HFFc6 (cell line): ENCODE data around the gene RNF130. TPM values are rescaled to one million over a fixed set of nuclear protein-coding genes. Genes with fewer than 3 reads are reported as not detected.

Experiments used
- DNase-seq: peaks from one replicate; pipeline ENCODE4 v3.0.0-alpha.2; 2018
- H3K27ac Mint-ChIP-seq: 2 replicates; pipeline ENCODE4 v1.8.0; 2020; ENCODE audit warnings: mild to moderate bottlenecking, mixed read lengths
- H3K27me3 Mint-ChIP-seq: 2 replicates; pipeline ENCODE4 v1.8.0; 2021; ENCODE audit warnings: mild to moderate bottlenecking, moderate library complexity, mixed read lengths; ENCODE audit not compliant: insufficient read depth
- H3K36me3 Mint-ChIP-seq: 2 replicates; pipeline ENCODE4 v1.8.0; 2021; ENCODE audit warnings: low read depth, mixed read lengths
- H3K4me1 Mint-ChIP-seq: 2 replicates; pipeline ENCODE4 v1.8.0; 2020; ENCODE audit warnings: low read depth, mixed read lengths
- H3K4me3 Mint-ChIP-seq: 2 replicates; pipeline ENCODE4 v1.8.0; 2020; ENCODE audit warnings: mild to moderate bottlenecking, moderate library complexity, mixed read lengths
- H3K9me3 Mint-ChIP-seq: 2 replicates; pipeline ENCODE4 v1.8.0; 2020; ENCODE audit warnings: mild to moderate bottlenecking, mixed read lengths
- total RNA-seq, 6 experiments: library from RNA; stranded (reverse); fragmentation: NEBNext Ultra II Directional; extraction: Animal tissue kit (Norgen Biotek cat#: 25700); gene quantifications; 2 replicates in 1 of 6; 3 replicates in 5 of 6; pipeline ENCODE4 v1.2.3, GENCODE V29; 2021
- TF ChIP-seq, protein P1 (sequence below): fragments of 200-600 bp; sonication (generic); IDR thresholded peaks from 2 replicates; pipeline ENCODE4 v1.5.0; 2021; ENCODE audit warnings: antibody characterized with exemption, mild to moderate bottlenecking

The RNF130 gene
- total RNA-seq, 6 experiments from 2014 or later: 0.37 to 7.5 (median 0.93) TPM

DNA sequence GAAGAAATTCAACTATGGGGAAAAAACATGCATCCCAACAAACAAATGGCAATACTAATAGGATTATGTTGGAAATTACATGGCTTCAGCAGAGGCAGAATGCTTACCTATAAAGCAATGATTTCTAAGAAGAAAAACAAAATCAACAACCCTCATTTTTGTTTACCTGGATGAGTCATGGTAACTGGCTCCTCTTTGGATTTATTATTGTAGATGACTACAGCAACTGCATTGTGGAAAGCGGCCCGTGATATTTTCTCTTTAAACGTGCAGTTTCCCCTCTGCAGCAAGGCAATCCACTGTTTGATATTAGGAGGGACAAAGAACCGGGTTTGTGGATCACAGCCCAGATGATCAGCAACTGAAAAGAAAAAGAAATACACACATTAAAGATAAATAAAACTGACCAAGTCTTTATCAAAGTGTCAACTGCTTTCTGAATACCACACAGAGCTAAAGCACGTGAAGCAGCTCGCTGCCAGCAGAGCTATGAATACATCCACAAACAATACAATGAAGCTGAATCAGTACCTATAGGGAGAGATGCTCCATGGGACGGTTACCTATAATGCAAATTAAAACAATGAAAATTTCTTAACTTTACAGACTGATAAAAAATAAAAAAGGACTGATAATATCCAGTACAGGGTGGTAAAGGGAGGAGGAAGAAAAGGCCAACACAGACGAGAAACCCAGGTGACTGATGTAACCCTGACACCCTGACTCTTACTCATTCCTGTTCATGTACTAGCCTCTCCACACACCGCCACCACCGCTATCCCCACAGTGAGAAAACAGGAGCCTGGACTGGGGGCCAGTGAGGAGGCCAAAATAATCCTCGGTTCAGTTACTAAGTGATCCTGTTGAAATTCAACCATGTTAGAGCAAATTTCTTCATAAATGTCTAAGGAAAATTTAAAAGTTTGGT, 31.0 kb downstream of the RNF130 start:
- no peak for DNase-seq
- Mint-ChIP-seq H3K36me3 (no peaks in the 10 kb centered on the region; the same call in 1 of the 2 replicates), H3K27me3 (no peaks in the 10 kb centered on the region; the same call in 1 of the 2 replicates), H3K4me3 (no peak overlapping the region), H3K4me1 (no peaks in the 10 kb centered on the region), H3K27ac (no peak overlapping the region), H3K9me3 (peaks cover 14% of the 10 kb centered on the region; the same call in 1 of the 2 replicates)
- TF ChIP-seq, protein P1, sequence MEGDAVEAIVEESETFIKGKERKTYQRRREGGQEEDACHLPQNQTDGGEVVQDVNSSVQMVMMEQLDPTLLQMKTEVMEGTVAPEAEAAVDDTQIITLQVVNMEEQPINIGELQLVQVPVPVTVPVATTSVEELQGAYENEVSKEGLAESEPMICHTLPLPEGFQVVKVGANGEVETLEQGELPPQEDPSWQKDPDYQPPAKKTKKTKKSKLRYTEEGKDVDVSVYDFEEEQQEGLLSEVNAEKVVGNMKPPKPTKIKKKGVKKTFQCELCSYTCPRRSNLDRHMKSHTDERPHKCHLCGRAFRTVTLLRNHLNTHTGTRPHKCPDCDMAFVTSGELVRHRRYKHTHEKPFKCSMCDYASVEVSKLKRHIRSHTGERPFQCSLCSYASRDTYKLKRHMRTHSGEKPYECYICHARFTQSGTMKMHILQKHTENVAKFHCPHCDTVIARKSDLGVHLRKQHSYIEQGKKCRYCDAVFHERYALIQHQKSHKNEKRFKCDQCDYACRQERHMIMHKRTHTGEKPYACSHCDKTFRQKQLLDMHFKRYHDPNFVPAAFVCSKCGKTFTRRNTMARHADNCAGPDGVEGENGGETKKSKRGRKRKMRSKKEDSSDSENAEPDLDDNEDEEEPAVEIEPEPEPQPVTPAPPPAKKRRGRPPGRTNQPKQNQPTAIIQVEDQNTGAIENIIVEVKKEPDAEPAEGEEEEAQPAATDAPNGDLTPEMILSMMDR: no peak

DNA sequence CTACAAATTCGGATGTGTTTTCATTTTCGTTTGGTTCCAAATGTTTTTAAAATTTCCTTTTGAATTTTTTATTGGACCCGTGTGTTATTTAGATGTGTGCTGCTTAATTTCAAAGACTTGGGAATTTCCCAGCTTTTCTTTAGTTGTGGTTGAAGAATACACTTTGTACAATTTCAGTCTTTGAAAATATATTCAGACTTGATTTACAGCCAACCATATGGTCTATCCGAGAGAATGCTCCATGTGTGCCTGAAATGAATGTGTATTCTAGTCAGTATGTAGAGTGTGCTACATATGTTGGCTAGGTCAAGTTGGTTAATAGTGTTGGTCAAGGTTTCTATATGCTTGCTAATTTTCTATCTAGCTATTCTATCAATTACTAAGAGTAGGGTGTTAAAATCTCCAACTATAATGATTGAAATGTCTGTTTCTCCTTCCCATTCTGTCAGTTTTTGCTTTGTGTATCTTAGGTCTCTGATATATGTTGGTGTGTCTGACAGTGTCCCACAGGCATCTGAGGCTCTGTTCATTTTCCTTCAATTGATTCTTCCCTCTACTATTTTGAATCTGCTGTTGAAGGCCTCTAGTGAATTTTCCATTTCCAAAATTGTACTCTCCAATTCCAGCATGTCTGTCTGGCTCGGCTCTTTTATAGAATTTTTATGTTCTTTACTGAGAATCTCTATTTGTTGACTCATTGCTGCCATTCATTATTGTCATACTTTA, 36.2 kb downstream of the RNF130 start:
- peaks cover 19% of the 10 kb centered on the region for H3K9me3 Mint-ChIP-seq
- TF ChIP-seq, protein P1: no peak
- H3K27ac Mint-ChIP-seq: no peak overlapping the region
- H3K36me3 Mint-ChIP-seq: no peaks in the 10 kb centered on the region; the same call in 1 of the 2 replicates
- no peak for DNase-seq
- H3K4me1 Mint-ChIP-seq: no peaks in the 10 kb centered on the region
- no peak overlapping the region for H3K4me3 Mint-ChIP-seq
- no peaks in the 10 kb centered on the region; the same call in 1 of the 2 replicates for H3K27me3 Mint-ChIP-seq

DNA sequence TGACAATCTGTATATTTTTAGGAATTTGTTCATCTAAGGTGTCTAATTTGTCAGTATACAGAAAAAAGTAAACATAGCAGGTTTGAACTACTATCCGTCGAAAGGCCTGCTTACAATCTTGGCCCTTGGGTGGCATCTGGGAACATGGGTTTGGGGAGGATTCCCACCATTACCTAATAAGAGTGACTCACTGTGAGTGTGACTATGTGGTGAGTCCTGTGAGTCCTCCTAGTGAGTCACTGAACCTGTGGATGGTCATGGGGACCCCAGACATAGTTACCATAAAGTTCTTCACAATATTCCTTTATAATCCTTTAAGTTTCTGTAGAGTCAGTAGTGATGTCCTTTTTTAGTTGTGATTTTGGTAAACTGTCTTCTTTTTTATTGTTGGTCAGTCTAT, 37.0 kb downstream of the RNF130 start:
- Mint-ChIP-seq H3K36me3 (no peaks in the 10 kb centered on the region; the same call in 1 of the 2 replicates), H3K9me3 (peaks cover 19% of the 10 kb centered on the region), H3K27me3 (no peaks in the 10 kb centered on the region; the same call in 1 of the 2 replicates), H3K4me1 (no peaks in the 10 kb centered on the region), H3K4me3 (no peak overlapping the region), H3K27ac (no peak overlapping the region)
- DNase-seq: no peak
- TF ChIP-seq, protein P1: no peak

DNA sequence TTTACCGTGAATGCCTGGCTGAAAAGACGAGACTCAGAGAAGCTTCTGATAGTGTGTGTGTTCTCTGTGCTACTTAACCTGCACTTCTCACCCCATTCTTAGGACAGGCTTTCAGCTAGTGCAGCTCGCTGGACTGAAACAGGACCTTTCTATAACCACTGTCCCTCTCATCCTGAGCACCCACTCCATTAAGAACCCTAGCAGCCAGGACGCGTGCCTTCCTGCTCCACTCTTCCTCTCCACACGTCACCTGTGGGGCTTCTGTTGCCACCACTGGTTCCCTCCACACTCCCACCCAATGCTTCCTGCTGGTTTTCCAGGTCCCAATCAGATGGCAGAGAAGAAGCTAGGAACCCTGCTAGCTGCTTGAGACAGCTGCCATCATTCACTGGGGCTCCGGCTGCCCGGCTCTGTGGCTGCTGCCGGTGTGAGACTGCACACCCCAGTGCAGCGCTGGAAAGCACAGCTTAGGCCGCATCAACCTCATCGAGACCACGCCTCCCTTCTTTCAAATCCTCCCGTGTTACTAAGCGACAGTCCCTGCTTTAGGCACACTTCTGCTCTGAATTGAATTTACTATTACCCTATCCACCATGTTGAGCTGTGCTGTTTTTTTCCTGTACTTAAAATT, 44.0 kb downstream of the RNF130 start:
- no peak overlapping the region for H3K4me3 Mint-ChIP-seq
- H3K9me3 Mint-ChIP-seq: no peaks in the 10 kb centered on the region; the same call in 1 of the 2 replicates

More for the DNA sequence above, 44.0 kb downstream of the RNF130 start:
- TF ChIP-seq, protein P1: no peak
- H3K27me3 Mint-ChIP-seq: peaks cover 2% of the 10 kb centered on the region
- no peaks in the 10 kb centered on the region for H3K4me1 Mint-ChIP-seq
- no peaks in the 10 kb centered on the region for H3K36me3 Mint-ChIP-seq
- no peak for DNase-seq
- H3K27ac Mint-ChIP-seq: no peak overlapping the region
